CD14-positive monocyte (primary cell): ENCODE results near the gene PADI1. TPM values are rescaled to one million over a fixed set of nuclear protein-coding genes. Genes with fewer than 3 reads are reported as not detected.

Experiments used
- DNase-seq, 3 donors: peaks; one replicate each; pipeline ENCODE4 v3.0.0-alpha.2; 2011 to 2022
- H2AFZ ChIP-seq: 2 replicates; pipeline ENCODE4 v1.6.0; 2012; ENCODE audit warnings: mild to moderate bottlenecking, low read depth, low read length, inconsistent platforms; ENCODE audit not compliant: insufficient read depth, poor library complexity, severe bottlenecking
- H3K27ac ChIP-seq, 2 donors: 1 replicate in 1 of 2; 2 replicates in 1 of 2; pipeline ENCODE4 v1.5.1; 2012 to 2013; ENCODE audit warnings: low read length in 2 of 2, control low read depth in 1 of 2, inconsistent platforms in 1 of 2, low read depth in 1 of 2, mild to moderate bottlenecking in 1 of 2
- H3K27me3 ChIP-seq, 2 donors: one replicate each; pipeline versions ENCODE4 v1.6.0 to v1.6.1; 2011 to 2013; ENCODE audit warnings: low read length in 2 of 2; ENCODE audit not compliant: control insufficient read depth in 2 of 2, insufficient read depth in 2 of 2
- H3K36me3 ChIP-seq, 2 donors: replicated peaks in 1 of 2; 1 replicate in 1 of 2; 2 replicates in 1 of 2; pipeline versions ENCODE4 v1.5.1 to v1.6.1; 2012 to 2013; ENCODE audit warnings: low read length in 2 of 2, control low read depth in 1 of 2, inconsistent platforms in 1 of 2, mild to moderate bottlenecking in 1 of 2; ENCODE audit not compliant: insufficient read depth in 2 of 2, control insufficient read depth in 1 of 2
- H3K4me1 ChIP-seq, 2 donors: 1 replicate in 1 of 2; 2 replicates in 1 of 2; pipeline versions ENCODE4 v1.5.1 to v1.6.1; 2012 to 2013; ENCODE audit warnings: low read length in 2 of 2, control low read depth in 1 of 2, inconsistent platforms in 1 of 2, mild to moderate bottlenecking in 1 of 2, moderate library complexity in 1 of 2; ENCODE audit not compliant: insufficient read depth in 2 of 2, control insufficient read depth in 1 of 2
- H3K4me2 ChIP-seq: replicated peaks from 2 replicates; pipeline ENCODE3; 2012; ENCODE audit warnings: low read length, moderate library complexity, mild to moderate bottlenecking; ENCODE audit not compliant: poor library complexity, severe bottlenecking; ENCODE audit errors: extremely low read depth
- H3K4me3 ChIP-seq, 3 experiments: fragments of 200-600 bp in 1 of 3; sonication (generic) in 1 of 3; replicated peaks in 1 of 3; 1 replicate in 2 of 3; 2 replicates in 1 of 3; pipeline ENCODE4 v1.5.1; 2011 to 2013; ENCODE audit warnings: low read length in 3 of 3, mild to moderate bottlenecking in 3 of 3, control low read depth in 2 of 3, low read depth in 2 of 3, inconsistent platforms in 1 of 3, moderate library complexity in 1 of 3
- H3K79me2 ChIP-seq: 2 replicates; pipeline ENCODE4 v1.6.0; 2012; ENCODE audit warnings: mild to moderate bottlenecking, control low read depth, inconsistent platforms, low read length, moderate library complexity; ENCODE audit not compliant: insufficient read depth
- H3K9ac ChIP-seq: 2 replicates; pipeline ENCODE4 v1.6.0; 2017; ENCODE audit warnings: low read length, mild to moderate bottlenecking; ENCODE audit not compliant: insufficient read depth, poor library complexity, severe bottlenecking
- H3K9me3 ChIP-seq, 2 donors: replicated peaks in 1 of 2; 1 replicate in 1 of 2; 2 replicates in 1 of 2; pipeline versions ENCODE4 v1.5.1 to v1.6.1; 2012 to 2013; ENCODE audit warnings: low read length in 2 of 2, control low read depth in 1 of 2; ENCODE audit not compliant: control insufficient read depth in 1 of 2, insufficient read depth in 1 of 2
- H4K20me1 ChIP-seq: 2 replicates; pipeline ENCODE4 v1.6.0; 2012; ENCODE audit warnings: mild to moderate bottlenecking, low read length, control low read depth, moderate library complexity; ENCODE audit not compliant: insufficient read depth
- H3K27ac Mint-ChIP-seq, 7 donors: one replicate each; pipeline ENCODE4 v1.8.0; 2020; ENCODE audit warnings: mild to moderate bottlenecking in 7 of 7, mixed read lengths in 7 of 7, moderate library complexity in 6 of 7, inconsistent platforms in 2 of 7
- H3K27me3 Mint-ChIP-seq, 3 donors: one replicate each; pipeline ENCODE4 v1.8.0; 2021 to 2022; ENCODE audit warnings: low read depth in 3 of 3, mild to moderate bottlenecking in 3 of 3, mixed read lengths in 3 of 3, moderate library complexity in 3 of 3, inconsistent platforms in 1 of 3
- H3K36me3 Mint-ChIP-seq, 2 donors: one replicate each; pipeline ENCODE4 v1.8.0; 2020; ENCODE audit warnings: mixed read lengths in 2 of 2, inconsistent platforms in 1 of 2, mild to moderate bottlenecking in 1 of 2
- H3K4me1 Mint-ChIP-seq: one replicate; pipeline ENCODE4 v1.8.0; 2020; ENCODE audit warnings: mild to moderate bottlenecking, mixed read lengths
- H3K4me3 Mint-ChIP-seq, 2 donors: one replicate each; pipeline ENCODE4 v1.8.0; 2020; ENCODE audit warnings: mild to moderate bottlenecking in 2 of 2, mixed read lengths in 2 of 2, moderate library complexity in 1 of 2
- H3K9me3 Mint-ChIP-seq, 7 donors: one replicate each; pipeline ENCODE4 v1.8.0; 2020 to 2022; ENCODE audit warnings: mixed read lengths in 7 of 7, mild to moderate bottlenecking in 6 of 7, moderate library complexity in 6 of 7, inconsistent platforms in 2 of 7
- CTCF ChIP-seq: fragments of 200-600 bp; IDR thresholded peaks from one replicate; pipeline ENCODE4 v1.8.0; 2022; ENCODE audit warnings: antibody characterized with exemption, mild to moderate bottlenecking
- WGBS: methylation state at CpG from one replicate; pipeline ENCODE4 v1.1.5; 2013; ENCODE audit warnings: missing lambda C conversion rate; ENCODE audit not compliant: insufficient coverage; 5-methylcytosine and 5-hydroxymethylcytosine counted together
- intact Hi-C, 2 donors: fragments of 100-400 bp; cut with micrococcal nuclease; formaldehyde crosslinking; loops; one replicate each; pipeline versions ENCODE4 v1.15.0 to v1.15.1; 2023
- polyA plus RNA-seq, 3 donors: library from polyadenylated mRNA; depleted of rRNA in 1 of 3; unstranded in 2 of 3; stranded (reverse) in 1 of 3; fragments of 300-500 nt in 2 of 3; fragments of >200 nt in 1 of 3; fragmentation: Illumina TruSeq in 2 of 3; gene quantifications; 1 replicate in 2 of 3; 2 replicates in 1 of 3; pipeline ENCODE4 v1.2.3, GENCODE V29; 2012 to 2021

Gene PADI1
- polyA plus RNA-seq, 3 donors: not detected

- H4K20me1 ChIP-seq: no peaks in the 10 kb centered on the region
- 92% methylated on average over 5 of the region's 6 CpGs for WGBS
- H3K4me3 Mint-ChIP-seq: no peak overlapping the region
Observed at GRCh38 chr1:17229379-17229778, 24.5 kb downstream of the PADI1 start.

GRCh38 chr1:17230106-17230505 lies 25.2 kb downstream of the PADI1 start:
- Histone ChIP-seq H3K9me3 (no peaks in the 10 kb centered on the region), H3K27me3 (no peaks in the 10 kb centered on the region), H3K4me3 (no peak overlapping the region), H2AFZ (no peak overlapping the region), H4K20me1 (no peaks in the 10 kb centered on the region), H3K36me3 (no peaks in the 10 kb centered on the region), H3K4me2 (no peak overlapping the region), H3K27ac (no peak overlapping the region), H3K4me1 (peaks cover 5 to 6% of the 10 kb centered on the region in 2 donors), H3K9ac (no peak overlapping the region), H3K79me2 (no peaks in the 10 kb centered on the region)
- 84% methylated on average over 6 of the region's 10 CpGs for WGBS
- H3K9me3 Mint-ChIP-seq: peaks cover 0 to under 1% (median 0%) of the 10 kb centered on the region in 7 donors
- peaks cover 10% of the 10 kb centered on the region for H3K4me1 Mint-ChIP-seq
- no peaks in the 10 kb centered on the region for H3K36me3 Mint-ChIP-seq
- peaks cover 0 to under 1% (median 0%) of the 10 kb centered on the region in 3 donors for H3K27me3 Mint-ChIP-seq
- H3K27ac Mint-ChIP-seq: peak overlapping the region in 1 of 7 donors; percentile 33
- no peak for TF ChIP-seq CTCF
- no peak for DNase-seq
- no peak overlapping the region for H3K4me3 Mint-ChIP-seq
- intact Hi-C loops: no loop called here

More at GRCh38 chr1:17229379-17229778, 24.5 kb downstream of the PADI1 start:
- Mint-ChIP-seq H3K36me3 (no peaks in the 10 kb centered on the region), H3K27ac (no peak overlapping the region), H3K4me1 (peaks cover 10% of the 10 kb centered on the region), H3K9me3 (no peaks in the 10 kb centered on the region), H3K27me3 (peaks cover 0 to 2% (median 2%) of the 10 kb centered on the region in 3 donors)
- Histone ChIP-seq H3K79me2 (no peaks in the 10 kb centered on the region), H3K4me3 (no peak overlapping the region), H3K9me3 (no peaks in the 10 kb centered on the region), H3K4me2 (no peak overlapping the region), H3K27me3 (no peaks in the 10 kb centered on the region), H2AFZ (no peak overlapping the region), H3K36me3 (no peaks in the 10 kb centered on the region), H3K27ac (no peak overlapping the region), H3K9ac (no peak overlapping the region), H3K4me1 (peaks cover 5 to 6% of the 10 kb centered on the region in 2 donors)
- TF ChIP-seq CTCF: no peak
- intact Hi-C loops: no loop called here
- no peak for DNase-seq
